T-helper 22 cell (primary cell): ENCODE measurements around the gene TNFRSF8.

Experiments
- DNase-seq: peaks from one replicate; pipeline ENCODE4 v3.0.0-alpha.2; 2020; ENCODE audit warnings: low read depth

The TNFRSF8 gene

DNA sequence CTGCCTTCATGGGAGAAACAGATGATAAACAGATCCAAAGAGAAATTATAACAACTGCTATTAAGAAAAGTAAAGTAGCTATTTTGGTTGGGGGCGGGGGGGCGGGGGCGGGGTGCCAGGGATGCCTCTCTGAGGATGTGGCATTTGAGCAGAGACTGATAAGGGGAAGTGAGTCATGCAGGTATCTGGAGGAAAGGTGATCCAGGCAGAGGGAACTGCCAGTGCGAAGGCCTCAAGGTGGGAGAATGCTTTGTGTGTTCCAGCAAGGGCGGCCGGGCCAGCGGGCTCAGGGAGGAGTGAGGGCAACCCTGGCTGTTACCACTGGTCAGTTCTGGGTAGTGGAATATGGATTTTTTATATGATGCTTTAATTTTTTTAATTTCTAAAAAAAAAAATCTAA, 96.7 kb downstream of the TNFRSF8 start:
- peak; percentile 62 for DNase-seq

DNA sequence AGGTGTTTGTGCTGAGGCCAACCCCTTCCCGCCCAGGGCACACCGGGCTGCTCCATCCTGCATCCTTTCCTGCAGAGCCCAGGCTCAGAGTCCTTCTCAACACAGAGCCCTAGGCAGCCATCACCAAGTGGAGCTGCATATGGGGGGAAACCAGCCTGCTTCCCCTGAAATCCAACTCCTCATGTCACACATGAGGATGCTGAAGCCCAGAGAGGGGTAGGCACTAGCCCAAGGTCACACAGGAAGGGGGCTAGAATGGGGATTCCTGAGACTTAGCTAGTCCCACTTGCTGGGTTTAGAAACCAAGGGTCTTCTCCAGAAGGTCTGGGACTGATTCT, 98.2 kb downstream of the TNFRSF8 start:
- no peak for DNase-seq

DNA sequence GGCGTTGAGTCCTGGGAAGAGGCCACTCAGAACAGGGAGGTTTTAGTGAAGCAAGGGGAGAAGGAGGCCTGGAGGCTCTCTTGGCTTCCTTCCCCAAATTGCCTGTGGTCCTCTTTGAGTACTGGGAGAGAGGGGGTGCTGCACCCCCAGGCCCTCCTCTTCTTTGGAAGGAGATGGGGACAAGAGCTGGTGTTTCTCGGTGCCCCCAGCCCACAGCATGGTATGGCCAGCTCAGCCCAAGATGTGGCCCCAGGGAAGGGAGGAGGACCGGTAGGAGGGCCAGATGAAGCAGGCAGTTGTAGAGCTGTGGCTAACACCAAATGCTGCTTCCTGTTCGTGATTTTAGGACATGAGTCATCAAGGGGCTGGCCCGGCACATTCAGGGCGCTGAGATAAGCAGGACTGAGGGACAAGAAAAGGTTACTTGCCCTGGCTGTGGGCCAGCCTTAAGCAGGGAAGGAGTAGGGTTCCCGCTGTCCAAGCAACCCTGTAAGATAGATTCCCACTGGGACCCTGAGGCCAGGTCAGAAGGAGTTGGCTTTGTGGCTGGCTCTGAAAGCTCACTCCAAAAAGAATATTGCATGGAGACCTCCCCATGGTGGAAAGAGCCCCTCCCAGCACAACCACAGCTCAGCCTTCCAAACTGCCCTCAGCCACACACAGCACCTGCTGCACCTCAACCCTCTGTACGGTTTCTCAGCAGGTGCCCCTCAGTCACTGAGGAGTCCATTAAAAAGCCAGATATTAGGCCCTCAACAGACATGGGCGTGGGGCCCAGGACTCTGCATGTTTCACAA, 98.8 kb downstream of the TNFRSF8 start:
- DNase-seq = peak; percentile 77

- DNase-seq = no peak
Observed at GRCh38 chr1:12162459-12163137, 99.5 kb downstream of the TNFRSF8 start.

DNA sequence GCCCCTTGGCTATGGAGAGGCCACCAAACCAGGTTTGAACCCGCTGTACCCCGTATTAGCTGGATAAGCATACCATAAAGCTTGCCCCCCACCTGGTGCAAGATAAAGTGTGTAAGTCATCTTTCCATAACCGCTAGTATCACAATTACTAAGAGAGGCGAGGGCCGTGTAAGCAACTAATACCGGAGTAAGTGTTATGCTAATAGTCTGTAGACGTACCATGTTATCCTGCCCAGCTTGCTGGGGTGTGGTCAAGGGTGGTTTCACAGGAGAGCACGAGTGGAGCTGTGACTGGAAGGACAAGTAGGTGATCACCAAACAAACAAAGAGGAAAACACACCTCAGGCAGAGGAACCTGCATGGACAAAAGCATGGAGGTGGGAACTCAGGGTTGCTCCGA, 100.1 kb downstream of the TNFRSF8 start:
- no peak for DNase-seq

DNA sequence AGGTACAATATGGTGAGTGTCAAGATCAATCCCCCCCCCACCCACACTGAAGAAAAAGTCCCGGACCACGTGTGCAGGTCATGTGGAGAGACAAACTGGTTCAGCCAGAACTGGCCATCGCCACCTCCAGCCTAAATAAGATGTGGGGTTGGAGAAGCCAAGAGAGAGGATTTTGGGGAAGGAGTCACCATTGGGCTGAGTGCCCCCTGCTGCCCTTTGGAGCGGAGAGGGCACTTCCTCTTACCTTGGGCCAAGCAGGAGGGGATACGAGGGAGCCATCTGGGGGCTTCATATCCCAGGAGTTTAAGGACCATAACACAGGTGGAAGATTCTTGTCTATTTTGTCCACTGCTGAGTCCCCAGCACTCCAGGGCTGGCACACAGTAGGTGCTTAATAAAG, 101.1 kb downstream of the TNFRSF8 start:
- DNase-seq = no peak

DNA sequence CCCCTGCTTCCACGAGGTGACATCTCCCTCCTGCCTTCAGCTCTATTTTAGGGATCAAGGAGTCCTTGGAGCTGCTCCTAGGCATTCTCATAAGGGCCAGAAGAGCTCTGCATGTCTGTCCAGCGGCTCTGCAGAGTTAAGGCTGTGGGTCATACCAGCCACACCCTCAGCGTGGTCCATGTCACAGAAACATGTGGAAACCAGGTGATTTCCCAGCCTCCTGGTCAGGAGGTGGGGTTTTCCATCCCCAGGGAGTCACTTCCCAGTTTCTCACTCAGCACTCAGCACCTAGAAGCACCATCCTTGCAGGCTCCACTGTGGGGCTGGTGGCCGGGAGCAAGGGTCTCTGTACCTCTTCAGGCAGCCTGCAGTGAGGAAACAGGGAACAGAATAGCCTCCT, 102.2 kb downstream of the TNFRSF8 start:
- DNase-seq = no peak

DNA sequence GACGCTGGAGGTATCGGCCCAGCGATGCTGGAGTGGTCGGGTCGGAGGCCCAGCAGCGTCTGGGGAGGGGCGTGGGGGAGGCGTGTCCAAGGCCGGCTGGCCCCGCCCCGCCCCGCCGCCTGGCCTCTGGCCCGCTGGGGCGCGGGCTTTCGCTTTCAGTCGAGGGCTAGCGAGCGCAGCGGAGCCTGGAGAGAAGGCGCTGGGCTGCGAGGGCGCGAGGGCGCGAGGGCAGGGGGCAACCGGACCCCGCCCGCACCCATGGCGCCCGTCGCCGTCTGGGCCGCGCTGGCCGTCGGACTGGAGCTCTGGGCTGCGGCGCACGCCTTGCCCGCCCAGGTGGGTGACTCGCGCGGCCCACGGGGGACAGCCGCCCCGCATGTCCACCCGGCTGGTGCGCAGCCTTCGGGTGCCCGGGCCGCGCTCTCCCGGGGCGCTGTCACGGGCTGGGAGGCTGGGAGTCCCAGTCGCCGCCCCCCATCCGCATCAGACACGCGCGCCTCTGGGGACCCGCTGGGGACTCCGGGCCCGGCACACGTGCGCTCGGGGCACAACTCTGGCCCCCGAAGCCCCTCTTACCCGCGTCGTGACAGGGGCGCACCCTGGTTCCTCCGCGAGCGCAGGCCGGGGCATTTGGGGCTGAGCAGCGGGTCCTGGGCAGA, 103.9 kb downstream of the TNFRSF8 start, which contains the start of gene TNFRSF1B:
TSS of gene TNFRSF1B (plus strand) at position 158 of the 659 bp plus-strand sequence. CDS start at position 259, 101 bp downstream.
- peak; percentile 41 for DNase-seq

DNA sequence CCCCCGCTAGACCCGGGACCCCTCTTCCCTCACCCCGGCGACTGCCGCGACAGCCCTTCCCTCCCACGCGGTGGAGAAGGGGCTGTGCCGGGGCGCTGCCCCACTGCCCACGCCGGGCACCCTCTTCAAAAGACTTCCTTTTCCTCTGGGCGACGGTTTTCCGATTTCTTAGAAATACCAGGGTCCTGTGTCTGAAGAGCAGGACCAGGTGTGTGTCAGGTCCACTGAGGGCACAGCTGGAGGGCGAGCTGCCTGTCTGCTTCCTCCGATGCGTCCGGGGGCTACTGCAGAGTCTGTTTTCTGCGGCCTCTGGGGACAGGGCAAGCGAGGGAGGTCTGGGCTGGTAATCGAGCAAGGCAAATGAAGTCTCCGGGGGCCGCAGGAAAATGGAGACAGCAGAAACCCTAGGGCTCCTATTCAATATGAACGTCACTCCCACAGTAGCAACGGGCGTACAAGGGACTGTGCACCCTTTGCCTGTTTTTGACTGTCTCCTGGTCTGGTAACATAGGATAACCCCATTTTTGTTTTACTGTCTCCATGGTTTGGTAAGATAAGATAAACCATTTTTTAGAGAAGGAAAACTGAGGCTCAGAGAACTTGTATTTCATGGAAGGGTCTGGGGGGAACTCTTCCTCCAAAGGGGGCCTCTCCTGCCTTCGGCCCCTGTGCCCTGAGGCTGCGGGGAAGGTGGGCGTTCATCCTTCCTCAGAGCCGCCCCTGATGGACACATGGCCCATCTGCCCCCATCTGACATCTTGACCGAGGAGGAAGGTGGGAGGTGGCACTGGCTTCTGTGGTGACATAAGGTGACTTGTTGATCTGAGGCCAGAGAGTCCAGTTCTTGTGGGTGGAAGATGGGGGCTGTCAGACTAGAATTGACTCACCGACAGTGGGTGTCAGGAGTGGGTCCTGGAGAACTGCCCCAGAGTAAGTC, 104.7 kb downstream of the TNFRSF8 start:
- no peak for DNase-seq

GRCh38 chr1:12168451-12169160, 105.5 kb downstream of the TNFRSF8 start:
- DNase-seq = no peak

DNA sequence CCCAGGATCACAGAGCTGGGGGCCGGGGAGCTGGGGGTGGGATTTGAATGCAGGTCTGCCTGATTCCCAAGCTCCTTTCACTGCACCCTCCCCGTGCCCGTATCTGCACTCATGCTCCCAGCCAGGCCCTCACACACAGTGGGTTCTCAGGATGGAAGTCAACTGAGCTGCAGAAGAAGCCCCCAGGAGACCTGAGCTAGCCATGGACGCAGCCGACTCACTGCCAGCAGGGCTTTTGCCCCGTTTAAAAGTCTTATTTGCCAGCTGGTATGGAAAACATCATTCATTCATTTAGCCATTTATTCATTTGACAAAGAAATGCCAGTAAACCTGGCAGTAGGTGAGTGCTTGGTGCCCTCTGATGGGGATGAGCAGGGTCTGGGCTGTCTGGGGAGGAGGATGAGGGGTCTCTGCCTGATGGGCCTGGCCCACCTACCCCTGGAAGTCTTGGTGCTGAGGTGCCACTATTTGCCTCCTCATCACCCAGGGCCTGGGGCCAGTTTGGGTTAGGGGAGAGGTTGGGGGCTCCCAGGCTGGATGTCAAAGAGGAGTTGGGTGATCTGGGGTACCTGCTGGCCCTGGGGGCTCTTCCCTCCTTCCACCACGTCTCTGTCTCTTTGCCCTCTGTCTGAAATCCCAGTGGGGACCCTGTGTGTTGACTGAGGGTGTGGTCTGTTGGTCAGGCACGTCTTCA, 106.5 kb downstream of the TNFRSF8 start:
- DNase-seq = no peak

DNA sequence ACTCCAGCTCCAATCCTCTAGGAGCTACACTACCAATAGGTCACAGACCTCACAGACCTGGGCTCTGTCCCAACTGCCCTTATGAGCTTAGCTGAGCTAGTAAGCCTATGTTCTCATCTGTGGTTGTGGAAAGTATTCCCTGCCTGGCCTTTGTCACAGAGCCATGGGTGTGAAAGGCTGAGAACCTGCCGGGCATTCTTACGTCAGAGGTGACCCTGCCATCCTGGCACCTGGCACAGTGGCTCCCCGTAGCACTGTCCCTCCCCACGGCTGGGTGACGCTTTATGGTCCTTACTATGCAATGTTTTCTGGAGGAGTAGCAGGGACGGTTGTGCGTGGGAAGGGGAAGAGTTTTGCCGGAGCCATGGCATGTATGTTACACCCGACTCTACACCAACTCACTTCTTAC, 107.2 kb downstream of the TNFRSF8 start:
- no peak for DNase-seq

DNA sequence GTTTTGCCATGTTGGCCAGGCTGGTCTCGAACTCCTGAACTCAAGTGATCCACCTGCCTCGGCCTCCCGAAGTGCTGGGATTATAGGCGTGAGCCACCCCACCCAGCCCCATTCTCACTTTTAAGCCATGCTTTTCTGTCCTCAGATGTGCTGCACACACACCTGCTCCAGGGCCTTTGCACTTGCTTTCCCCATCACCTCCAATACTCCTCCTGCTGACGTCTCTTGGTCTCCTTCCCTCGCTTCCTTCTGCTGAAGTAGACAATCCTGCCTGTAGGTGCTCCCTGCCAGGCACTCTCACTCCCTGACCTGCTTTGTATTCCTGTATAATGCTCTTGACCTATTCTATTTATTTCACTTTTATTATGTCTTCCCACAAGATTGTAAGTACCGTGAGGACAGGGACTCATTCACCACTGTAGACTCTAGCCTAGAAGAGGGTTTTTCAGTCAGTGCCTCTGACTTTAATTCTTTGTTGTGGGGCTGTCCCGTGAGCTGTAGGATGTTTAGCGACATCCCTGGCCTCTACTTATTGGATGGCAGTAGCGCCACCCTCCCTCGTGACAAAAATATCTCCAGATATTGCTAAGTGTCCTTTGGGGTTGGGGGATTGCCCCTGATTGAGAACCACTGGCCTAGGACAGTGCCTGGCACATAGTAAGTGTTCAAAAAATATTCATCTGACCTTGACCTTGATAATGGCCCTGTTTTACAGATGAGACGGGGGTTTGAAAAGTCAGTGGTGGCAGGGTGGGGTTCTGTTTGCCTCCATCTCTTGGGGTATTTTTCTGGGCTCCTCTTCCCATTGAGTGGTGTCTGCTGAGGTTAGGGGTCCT, 108.3 kb downstream of the TNFRSF8 start:
- peak; percentile 55 for DNase-seq

- DNase-seq = peak; percentile 77
Observed at GRCh38 chr1:12172042-12172851, 109.1 kb downstream of the TNFRSF8 start.

GRCh38 chr1:12173041-12173509, 110.0 kb downstream of the TNFRSF8 start:
- DNase-seq = no peak

DNA sequence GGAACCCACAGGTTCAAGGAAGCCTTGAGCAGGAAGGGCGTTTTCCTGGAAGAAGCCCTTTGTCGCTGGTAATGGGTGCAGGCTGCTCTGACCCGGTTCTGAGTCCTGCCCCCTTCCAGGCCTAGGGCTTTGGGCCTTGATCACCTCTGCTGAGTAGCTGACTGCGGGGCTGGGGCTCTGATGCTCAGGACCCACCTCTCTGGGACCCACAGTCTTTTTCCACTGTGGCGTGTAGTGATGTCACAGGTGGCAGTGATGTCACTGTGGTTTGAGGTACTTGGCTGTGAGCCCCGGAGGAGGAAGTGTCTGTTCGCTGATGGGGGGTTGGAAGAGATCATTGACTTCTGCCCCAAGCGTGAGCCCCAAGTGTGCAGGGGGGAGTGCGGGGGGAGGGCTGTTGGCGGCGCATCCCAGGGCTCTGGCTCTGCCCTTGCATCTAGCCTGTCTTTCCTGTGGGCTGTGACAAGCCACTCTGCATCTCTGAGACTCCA, 110.6 kb downstream of the TNFRSF8 start:
- DNase-seq = peak; percentile 97

DNA sequence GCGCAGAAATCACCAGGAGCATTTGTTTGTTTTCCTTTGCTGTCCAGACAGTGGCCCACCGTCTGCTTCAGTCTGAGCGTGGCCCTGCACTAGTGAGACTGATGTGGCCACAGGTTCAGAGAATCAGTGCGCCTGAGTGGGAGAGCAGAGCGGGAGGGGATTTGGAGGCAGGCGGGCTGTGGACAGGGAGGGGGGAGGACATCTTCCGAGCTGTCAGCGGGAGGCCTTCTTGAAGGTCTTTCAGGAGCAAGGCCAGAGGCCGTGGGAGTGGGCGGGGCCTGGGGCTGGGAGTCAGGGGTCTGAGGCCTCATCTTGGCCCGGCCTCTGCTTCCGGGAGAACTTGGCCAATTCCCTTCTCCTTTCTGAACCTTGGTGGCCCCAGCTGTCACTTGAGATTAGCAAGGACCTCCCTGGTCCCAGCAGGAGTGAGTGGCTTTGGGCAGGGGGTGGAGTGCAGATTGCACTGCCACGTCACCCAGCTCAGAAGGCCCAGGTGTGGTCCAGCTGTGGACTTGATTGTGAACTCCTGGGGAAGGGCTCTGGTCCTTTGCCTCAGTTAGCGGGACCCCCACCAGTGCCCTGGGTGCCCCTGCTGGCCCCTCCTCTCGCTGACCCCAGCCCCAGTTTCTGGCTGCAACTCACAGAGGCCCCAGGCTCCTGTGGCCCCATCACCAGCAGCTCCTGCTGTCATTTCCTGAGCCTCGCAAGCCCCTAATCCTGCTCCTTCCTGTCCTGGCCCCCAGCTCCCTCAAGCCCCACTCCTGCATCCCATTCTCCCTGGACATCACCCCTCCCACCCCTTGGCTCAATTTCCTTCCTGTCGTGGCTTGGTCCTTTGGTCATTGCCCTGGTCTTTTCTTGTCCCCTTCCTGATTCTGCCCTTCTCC, 112.1 kb downstream of the TNFRSF8 start:
- DNase-seq = no peak
